Medulla oblongata (tissue), 1 donor: ENCODE results near the gene SULT4A1.

ENCODE experiments used
- DNase-seq: peaks from one replicate; pipeline ENCODE4 v3.0.0-alpha.2; 2015; ENCODE audit errors: extremely low spot score

SULT4A1 gene

DNA sequence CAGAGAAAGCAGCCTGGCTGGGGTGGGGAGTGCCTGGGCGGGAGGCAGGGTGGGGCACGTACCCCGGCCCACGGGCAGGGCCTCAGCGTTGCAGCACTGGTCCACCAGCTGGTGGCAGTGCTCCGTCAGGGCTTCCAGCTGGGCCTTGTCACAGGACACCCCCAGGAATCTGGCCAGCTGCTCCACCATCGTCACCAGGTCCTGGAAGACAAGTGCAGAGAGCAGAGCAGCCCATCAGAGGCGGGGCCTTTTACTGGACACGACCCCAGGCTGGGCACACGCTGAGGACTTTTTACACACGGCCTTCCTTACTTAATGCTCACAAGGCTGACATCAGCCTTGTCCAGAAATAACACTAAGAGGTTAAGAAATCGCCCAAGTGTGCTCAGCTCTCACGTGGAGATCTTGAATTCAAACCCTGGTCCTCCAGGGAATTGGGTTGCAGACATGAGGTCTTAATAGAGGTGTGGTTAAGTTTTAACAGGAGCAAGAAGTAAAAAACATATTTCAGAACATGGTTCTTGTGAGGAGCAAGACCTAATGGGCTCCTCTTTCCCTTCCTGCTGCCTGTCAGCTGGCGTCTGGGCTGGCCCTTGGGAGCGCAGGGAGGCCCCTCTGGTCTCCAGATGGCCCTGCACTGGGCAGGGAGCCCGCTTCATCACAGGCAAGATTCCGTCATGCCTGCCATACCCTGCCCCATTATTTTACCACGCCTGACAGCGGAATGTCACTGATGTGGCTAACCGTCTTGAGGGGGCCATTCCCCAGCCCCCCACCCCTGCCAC is 33.1 kb downstream of the SULT4A1 start:
- peak; percentile 65 for DNase-seq

DNA sequence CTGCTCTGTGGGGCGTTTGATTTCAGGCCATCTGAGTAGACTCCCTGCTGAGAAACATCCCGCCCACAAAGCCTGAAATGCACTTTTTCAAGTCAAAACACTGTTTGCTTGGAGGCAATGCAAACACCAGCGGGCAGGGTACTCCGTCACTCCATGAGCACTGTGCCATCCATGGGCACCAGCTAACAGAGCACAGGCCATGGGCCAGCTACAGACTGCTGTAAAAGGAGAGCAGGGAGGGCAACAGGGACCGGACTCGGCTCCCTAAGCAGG is 33.7 kb downstream of the SULT4A1 start:
- DNase-seq, result no peak

DNA sequence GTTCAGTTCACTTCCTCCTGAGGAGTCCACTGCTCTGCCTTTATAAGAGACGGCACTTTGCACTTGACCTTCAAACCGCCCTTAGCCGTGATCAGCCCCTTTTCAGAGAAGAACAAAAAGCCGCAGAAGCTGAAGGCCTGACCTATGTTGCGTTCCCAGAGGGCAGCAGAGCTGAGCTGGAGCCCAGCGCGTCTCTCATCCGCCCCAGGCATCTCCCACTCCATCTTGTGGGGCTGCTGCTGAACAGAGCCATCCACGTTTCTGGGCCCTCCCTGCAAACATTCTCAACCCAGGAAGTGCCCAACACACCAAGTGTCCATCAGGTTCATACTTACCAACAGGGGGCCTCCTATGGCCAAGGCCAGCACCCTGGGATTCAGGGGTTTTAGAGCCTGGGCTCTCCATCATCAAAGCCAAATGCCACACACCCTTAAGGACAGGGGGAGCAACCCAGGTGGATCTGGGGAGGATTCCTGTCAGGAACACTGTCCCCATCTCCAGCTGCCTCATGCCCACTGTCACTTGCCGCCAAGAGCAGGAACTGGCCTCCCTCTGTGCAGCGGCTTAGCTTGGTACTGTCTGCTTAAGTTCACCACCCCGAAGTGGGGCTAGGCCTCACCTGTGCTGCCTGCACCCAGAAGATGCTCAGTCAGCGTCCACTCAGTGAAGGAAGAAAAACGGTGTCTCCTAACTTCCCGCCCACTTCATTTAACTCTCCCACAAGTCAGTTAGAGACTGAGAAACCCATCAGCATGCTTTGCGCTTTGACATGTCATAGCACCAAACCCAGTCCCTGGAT is 34.2 kb downstream of the SULT4A1 start:
- no peak for DNase-seq

DNA sequence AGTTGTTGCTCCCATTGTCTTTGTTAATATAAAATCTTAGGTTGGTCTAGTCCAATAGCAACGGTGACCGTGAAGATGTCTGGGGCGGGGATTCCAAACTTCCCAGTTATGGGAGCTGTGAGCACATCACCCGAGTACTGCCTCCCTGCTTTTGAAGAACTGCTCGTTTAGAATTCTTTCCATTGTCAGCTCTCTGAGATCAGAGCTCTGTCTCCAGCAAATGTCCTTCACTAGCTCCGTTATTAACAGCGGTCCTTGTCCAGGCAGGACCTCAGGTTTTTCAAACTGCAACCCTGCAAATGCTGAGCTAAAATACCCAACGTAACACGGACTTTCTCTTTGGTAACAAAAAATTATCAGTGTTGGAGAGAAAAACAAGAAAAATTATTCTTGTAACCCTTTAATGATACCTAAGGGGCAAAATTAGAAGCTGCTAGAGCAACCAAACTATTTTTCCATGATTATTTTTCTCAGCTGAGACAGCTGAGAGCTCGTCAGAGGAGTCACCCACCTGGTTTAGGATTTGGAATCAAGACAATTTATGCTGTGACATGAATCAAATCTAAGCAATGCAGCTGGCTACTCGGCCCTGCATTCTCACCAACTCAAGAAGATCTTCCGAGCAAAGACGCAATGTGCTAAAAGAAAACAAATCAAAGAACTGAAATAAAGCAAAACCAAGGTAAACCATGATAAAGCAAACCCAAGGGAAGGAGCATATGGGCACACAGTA is 35.1 kb downstream of the SULT4A1 start:
- no peak for DNase-seq

DNA sequence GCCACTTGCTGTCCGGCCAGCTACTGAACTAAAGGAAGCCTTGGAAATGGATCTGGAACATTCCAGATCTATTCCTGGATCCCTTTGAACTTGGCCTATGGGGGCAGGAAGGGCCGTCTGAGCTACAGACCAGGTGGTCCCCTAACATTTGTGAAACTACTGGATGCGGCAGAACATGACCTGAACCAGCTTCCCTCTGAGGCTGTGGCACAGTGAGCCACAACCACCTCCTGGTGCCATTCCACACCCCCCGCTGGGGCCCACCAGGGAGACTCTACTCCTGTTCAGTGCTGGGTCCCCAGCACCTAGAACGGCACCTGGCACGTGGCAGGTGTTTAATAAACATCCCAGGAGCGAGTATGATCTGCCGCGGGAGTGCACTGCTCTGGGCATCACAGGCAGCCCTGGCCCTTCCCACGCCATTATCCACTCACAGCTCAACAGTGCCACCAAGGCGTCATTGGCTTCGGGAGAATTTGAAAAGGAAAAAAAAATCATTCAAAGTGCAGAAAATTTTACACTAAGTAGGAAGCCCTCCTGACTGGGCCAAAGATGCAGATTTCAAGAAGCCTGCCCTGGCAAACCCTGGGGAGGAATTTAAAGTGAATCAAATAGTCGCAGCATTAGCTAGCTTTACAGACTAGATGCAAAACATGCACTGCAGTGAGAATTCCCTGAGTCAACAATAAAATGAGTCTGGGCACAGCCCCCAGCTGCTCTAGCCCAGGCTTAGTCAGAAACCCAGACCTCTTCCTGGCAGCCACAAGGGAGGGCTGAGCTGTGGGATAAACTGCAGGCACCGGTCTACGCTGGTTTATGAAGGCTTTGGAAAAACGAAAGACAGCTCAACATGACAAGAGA is 35.9 kb downstream of the SULT4A1 start:
- DNase-seq, result peak; percentile 60

DNA sequence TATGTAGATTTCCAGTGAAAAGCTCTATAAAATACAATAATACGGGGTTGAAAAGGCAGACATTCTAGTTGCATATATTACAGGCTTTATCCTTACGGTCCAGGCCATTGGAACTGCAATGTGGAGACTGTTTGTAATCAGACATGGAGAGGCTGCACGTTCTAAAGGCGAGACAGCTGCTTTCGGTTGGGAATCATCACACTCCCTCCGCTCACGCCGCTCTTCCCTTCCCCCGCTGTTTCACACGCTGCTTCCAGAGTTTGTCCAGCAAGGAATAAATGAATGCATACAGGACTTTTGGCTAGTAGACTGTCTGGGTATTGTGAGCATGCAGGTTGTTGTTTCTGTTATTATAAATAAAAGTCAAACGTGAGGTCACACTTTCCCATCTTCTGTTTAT is 36.7 kb downstream of the SULT4A1 start:
- no peak for DNase-seq

DNA sequence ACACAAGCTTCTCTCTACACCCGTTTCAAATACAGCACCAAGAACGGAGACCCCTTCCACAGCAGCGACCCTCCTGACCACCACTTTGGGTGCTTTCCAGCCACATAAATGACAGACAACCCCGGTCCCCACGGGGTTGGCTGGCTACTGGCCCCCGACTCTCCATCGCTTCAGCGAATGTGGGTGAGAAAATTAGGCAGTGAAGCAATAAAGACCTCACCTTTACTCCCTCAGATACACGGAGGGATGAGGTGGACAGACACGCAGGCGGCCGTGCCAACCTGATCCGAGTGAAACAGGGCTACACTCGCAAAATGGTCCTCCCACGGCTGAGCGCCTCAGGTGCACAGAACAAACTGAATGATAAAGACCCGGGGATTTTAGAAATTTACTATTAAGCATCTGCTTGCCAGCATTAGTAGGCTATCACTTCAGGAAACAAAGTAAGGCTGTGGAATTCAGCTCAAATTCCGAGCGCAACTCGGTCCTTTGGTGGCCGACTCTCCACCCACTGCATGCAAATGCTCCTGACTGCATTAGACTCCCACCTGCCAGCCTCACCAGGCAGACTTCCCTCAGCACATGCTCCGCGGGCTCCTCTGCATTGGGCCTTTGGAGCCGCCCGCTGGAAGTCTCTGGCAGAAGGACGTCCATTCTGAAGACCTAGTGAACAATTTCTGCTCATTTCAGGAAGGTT is 37.4 kb downstream of the SULT4A1 start:
- no peak for DNase-seq

DNA sequence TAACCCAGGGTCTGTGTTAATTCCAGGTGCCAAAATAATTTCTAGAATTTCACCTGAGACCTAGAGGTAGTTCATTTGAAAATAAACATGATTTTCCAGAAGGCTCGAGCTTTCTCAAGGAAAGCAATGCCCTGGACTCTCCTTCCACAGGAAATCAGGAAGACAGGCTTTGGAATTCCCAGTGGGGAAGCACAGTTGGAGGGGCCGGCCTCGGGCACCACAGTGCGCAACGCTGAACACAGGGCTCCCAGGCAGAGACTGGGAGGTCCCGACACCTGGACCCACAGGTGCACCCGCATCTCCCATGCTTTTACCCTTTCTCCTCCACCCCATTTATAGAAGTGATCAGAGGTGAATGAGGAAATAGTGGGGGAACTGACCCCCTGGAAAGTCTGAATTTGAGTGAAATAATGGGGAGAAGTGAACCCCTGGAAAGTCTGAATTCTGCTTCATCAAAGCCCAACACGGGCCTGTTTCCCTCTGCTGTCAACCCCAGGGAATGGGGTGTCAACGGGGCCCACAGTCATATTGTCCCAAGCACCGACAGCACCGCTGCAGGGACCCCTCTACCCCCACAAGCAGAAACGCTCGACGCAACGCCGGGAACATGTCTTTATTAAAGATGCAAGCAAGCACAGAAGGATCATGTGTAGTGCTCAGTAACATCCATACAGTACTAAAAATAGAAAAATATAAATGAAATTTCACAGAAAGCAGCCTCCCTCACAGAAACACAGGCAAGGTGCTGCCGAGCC is 38.2 kb downstream of the SULT4A1 start:
- no peak for DNase-seq

DNA sequence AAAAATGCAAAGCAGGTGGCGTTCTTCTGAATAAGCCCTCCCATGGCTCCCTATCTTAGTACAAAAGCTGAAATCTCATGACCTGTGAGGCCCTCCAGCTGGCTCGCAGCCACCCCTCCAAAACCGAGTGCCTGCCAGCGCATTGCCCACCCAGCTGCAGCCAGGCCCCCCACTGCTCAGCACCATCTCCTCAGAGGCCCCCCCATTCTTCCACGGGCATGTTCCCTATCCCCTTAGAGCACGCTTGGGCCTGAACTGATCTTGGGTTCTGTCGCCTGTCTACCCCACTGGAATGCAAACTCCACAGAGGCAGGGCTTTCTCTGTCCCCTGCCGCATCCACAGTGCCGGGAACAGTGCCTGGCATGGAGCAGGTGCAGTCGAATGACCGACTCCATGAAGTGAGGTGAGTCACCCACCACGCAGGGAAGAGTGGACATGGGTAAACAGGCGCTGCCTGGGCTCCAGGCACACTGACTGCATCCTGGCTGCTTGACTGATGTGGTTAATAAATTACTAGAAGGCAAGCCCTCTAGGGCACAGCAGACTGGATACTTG is 38.9 kb downstream of the SULT4A1 start:
- no peak for DNase-seq

DNA sequence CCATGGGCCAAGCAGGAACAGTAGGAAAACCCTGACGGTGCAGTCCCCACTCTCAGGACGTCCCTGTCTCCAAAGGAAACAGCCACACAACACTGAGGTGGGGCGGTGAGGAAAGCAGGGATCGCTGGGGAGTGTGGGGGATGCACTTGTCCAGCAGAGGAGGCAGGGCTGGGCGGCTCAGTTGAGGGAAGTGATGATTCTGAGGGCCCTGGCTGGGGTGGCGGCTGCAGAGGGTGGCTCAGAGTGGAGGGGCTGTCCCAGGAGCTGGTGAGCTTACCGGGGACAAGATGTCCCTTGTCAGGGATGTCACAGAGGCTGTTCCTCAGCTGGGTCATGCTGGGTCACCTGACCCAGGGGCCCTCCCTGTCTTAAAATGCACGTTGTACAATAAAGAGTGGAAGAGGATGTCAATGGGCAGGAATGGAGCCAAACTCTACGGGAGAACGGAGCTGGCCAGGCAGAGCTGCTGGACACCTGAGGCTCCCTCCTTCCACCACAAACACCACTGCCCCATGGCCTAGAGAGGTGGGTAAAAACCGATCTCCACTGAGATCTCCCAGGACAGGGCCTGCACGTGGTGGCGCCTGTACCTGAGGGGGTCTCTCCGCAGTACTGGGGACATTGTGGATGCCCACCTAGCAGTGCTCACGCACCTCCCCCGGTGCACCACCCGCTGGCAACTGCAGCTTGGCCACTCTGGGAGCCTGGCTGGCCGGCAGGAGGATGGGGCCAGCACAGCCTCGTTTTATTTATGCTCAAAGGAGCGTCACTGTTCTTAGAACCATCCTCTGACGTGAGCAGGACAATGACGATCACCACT is 40.5 kb downstream of the SULT4A1 start:
- DNase-seq, result no peak

DNA sequence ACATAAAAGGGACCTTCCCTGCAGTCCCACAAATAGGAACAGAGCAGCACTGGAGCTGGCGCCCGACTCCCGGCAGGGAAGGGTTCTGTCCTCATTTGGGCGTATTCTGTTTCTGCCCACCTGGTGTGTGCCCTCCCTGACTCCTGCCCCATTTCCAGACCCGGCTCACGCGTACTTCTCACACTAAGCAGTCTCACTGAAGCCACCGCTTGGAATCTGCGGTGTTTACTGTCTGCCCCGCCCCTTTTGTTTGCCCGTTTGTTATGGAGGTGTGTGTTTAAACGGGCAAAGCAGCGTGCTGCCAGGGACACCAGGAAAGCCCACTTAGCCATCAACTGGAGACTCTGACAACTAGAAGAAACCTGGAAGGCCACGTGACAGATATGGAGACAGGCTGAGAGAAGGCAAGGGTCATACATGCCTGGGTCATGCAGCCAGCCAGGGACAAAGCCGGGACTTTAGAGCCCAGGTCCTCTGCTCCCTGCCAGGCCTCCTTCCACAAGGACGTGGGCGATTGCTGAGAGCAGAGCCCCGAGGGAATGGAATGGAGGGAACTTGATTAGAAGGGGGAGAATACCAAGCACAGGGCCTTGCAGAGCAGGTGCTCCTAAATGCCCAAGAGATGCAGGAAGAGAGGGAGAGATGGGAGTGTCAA is 41.5 kb downstream of the SULT4A1 start:
- DNase-seq, result no peak

DNA sequence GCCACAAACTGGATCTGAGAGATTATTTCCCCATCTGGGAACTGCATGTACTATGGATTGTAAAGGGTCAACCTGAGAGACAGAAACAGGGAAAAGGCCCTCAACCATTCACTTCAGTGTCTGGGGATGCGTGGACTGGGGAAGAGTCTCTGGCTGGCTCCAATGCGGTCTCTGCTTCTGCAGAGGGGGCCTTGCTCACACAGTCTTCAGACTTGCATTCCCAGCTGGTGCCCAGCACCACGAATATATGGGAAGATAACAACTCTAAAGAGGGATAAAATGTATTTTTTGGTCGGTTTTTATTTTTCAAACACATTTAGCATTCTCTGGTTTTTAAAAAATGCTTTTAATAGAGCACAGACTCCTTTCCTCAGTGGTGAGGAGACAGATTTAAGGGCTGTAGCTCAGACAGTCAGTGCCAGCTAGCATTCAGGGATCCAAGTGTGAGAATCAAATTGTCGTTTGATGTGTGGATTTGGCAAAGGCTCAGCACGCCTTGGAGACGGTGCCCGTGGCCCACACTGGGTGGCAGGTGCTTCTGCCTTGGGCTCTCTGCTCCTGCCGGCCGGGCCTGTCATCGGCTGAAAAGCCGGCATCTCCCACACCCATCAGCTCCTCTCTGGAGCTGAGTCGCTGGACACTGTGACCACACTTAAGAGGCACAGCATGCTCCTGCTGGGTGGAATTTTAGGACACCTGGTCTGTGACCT is 42.2 kb downstream of the SULT4A1 start:
- DNase-seq, result no peak

DNA sequence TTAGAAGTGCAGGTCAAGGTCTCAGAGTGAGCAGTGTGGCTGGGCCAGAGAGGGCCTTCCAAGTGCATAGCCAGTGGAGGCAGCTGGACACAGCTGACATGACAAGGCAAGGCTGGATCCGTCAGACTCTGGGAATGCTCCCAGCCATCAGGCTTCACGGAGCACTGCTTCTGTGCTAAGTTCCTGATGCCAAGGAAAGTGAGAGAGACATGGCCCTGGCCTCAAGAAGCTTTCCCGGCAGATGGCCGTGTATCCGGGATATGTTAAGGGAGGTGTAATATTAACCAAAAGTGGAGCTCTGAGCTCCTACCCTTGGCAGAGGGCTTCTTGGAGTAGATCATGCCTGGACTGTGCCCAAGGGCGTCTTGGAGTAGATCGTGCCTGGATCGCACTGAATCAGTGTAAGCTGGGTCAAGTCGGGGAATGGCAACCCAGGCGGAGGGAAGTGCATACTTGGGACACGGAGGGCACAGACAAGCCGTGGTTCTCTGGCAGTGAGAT is 42.8 kb downstream of the SULT4A1 start:
- DNase-seq, result no peak

DNA sequence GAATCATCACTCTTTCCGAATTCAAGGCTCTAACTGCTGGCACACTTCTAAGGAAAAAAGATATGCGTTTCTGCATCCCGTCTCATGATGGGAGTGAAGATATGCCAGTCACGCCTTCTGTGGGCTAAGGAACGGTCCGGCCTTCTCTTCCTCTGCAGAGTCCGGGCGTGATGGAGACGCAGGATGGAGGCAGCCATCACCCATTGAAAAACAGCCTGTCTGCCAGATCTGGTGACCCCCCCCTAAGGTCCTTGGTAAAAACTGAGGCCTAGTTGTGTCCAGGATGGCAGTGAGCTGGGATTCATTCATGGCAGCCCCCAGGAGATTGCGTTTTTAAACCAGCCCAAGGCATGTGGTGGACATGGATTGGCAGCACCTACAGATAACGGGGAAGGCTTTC is 43.3 kb downstream of the SULT4A1 start:
- no peak for DNase-seq

DNA sequence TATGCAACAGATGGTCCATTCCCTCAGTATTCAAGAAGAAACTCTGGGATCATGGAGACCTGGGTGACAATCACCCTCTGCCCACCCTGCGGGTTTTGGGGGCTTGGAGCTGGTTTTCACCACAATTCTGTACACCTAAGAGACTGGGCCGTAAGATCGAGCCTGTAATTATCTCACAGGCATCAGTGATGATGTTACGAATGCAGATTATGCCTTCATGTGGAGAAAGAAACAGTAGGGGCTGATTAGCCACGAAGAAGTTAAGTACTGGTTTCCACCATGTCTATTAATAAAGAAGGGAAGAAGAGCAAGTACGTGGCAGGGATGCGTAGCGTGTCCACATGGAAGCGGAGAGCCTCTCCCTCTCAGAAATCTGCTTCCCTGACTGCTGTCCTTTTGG is 44.9 kb downstream of the SULT4A1 start:
- no peak for DNase-seq

DNA sequence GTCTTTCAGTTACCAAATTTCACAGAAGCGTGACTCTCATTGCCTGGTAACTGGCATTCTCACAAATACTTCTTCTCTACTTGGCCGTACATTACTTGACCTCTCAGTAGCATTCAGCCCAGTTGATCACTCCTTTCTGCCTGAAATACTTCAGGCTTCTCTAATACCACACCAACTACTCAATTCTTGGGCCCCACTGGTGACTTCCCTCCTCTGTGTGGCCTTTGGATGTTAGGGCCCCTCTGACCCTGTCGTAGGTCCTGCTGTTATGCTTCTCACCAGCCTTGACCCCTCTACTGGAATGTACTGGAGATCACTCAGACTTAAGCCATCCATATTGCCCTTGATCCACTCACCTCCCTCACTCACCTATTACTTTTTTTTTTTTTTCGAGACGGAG is 48.0 kb downstream of the SULT4A1 start:
- DNase-seq, result no peak

DNA sequence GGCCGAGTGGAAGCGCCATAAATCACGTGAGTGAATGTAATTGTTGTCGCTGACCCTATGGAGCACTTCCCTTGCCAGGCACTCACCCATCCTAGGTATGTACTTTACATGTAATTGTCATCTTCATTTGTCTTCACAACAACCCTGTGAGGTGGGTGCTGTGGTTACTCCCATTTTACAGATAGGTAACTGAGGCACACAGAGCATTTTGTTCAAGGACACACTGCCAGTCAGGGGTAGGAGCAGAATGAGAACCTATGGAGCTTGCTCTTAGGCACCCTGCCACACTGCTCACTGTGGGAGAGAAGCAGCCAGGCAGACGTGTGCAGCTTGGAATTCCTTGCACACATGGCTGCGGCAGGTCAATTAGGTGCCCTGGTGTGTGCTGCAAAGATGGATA is 49.4 kb downstream of the SULT4A1 start:
- no peak for DNase-seq
